GM12878 (cell line): ENCODE results near the gene FALEC. TPM values are rescaled to one million over a fixed set of nuclear protein-coding genes. Genes with fewer than 3 reads are reported as not detected.

ENCODE experiments used
- ATAC-seq: fragments of 200-7000 bp; cut with Tn5 transposase; 3 replicates; pipeline ENCODE4 v1.9.1; 2020; ENCODE audit warnings: mild to moderate bottlenecking, moderate library complexity
- BruUV-seq: library from RNA; stranded (reverse); fragments of 400-500 nt; replicated peaks from 2 replicates; lab custom pipeline; 2021; lab: Mats Ljungman, UMichigan
- CTCF ChIA-PET: fragments of 300-600 bp; sonication (Branson Sonifier 250); formaldehyde crosslinking; extraction: SDS; loops from one replicate; lab custom pipeline; 2021; ENCODE audit warnings: inconsistent platforms; lab: Yijun Ruan, JAX
- POLR2A ChIA-PET: fragments of 350-600 bp; formaldehyde crosslinking; extraction: SDS; loops from one replicate; lab custom pipeline; 2021; ENCODE audit warnings: inconsistent platforms; lab: Charles Lee
- RAD21 ChIA-PET: fragments of 300-600 bp; sonication (Branson Sonifier 250); formaldehyde crosslinking; loops from one replicate; lab custom pipeline; 2023; ENCODE audit warnings: antibody characterized with exemption; ENCODE audit not compliant: unreplicated experiment; lab: Charles Lee
- SMC1A ChIA-PET: fragments of 300-600 bp; sonication (Branson Sonifier 250); formaldehyde crosslinking; loops from one replicate; lab custom pipeline; 2023; ENCODE audit not compliant: unreplicated experiment, uncharacterized antibody; lab: Charles Lee
- DNase-seq: peaks from one replicate; pipeline ENCODE4 v3.0.0-alpha.2; 2011; ENCODE audit warnings: low read depth, low spot score
- FAIRE-seq: peaks from 3 replicates; lab custom pipeline; 2011; peaks lifted over from hg19 to GRCh38; lab: Jason Lieb, UNC
- H2AFZ ChIP-seq: 2 replicates; pipeline ENCODE4 v1.6.0; 2011; ENCODE audit warnings: low read depth, low read length, control low read depth; ENCODE audit not compliant: control insufficient read depth
- H3K27ac ChIP-seq: 2 replicates; pipeline ENCODE4 v1.5.1; 2011; ENCODE audit warnings: control low read depth; ENCODE audit not compliant: control insufficient read depth, insufficient read depth
- H3K27me3 ChIP-seq, 2 experiments: replicated peaks in 1 of 2; 2 replicates each; pipeline versions ENCODE4 v1.6.0 to v1.6.1; 2011; ENCODE audit warnings: low read length in 1 of 2; ENCODE audit not compliant: control insufficient read depth in 2 of 2, insufficient read depth in 2 of 2
- H3K36me3 ChIP-seq, 2 experiments: 2 replicates each; pipeline ENCODE4 v1.5.1; 2011; ENCODE audit warnings: low read length in 1 of 2; ENCODE audit not compliant: control insufficient read depth in 2 of 2, insufficient read depth in 2 of 2
- H3K4me1 ChIP-seq: 2 replicates; pipeline ENCODE4 v1.6.1; 2011; ENCODE audit warnings: mild to moderate bottlenecking, low read length, moderate library complexity, mixed read lengths; ENCODE audit not compliant: control insufficient read depth, insufficient read depth
- H3K4me2 ChIP-seq: 2 replicates; pipeline ENCODE4 v1.6.0; 2011; ENCODE audit warnings: control low read depth; ENCODE audit not compliant: control insufficient read depth, insufficient read depth
- H3K4me3 ChIP-seq: fragments of 200-600 bp; sonication (generic); 2 replicates; pipeline ENCODE4 v1.5.1; 2016
- H3K79me2 ChIP-seq: 2 replicates; pipeline ENCODE4 v1.6.0; 2011; ENCODE audit warnings: low read length; ENCODE audit not compliant: control insufficient read depth, insufficient read depth
- H3K9ac ChIP-seq: 2 replicates; pipeline ENCODE4 v1.8.0; 2011; ENCODE audit warnings: low read length, control low read depth, mixed read lengths; ENCODE audit not compliant: control insufficient read depth, insufficient read depth
- H3K9me3 ChIP-seq: replicated peaks from 3 replicates; pipeline ENCODE4 v1.5.1; 2011; ENCODE audit warnings: mild to moderate bottlenecking, low read length; ENCODE audit not compliant: control insufficient read depth, insufficient read depth
- H4K20me1 ChIP-seq: 2 replicates; pipeline ENCODE4 v1.6.0; 2011; ENCODE audit not compliant: control insufficient read depth, insufficient read depth
- NR2C2 ChIP-seq: IDR thresholded peaks from 2 replicates; pipeline ENCODE4 v1.6.1; 2011; ENCODE audit warnings: borderline replicate concordance, low read depth; ENCODE audit not compliant: control insufficient read depth, insufficient read length
- WGBS: methylation state at CpG from one replicate; pipeline ENCODE4 v1.1.6; 2016; ENCODE audit warnings: low lambda C conversion rate; ENCODE audit not compliant: insufficient replicate concordance, insufficient coverage; ENCODE audit errors: missing lambda C conversion rate; 5-methylcytosine and 5-hydroxymethylcytosine counted together
- in situ Hi-C: fragments of 300-500 bp; cut with MboI; formaldehyde crosslinking; loops from 9 replicates; pipeline ENCODE4 v1.14.3; 2018; ENCODE audit warnings: mixed read lengths
- intact Hi-C: fragments of 100-400 bp; cut with micrococcal nuclease; formaldehyde crosslinking; loops from one replicate; pipeline ENCODE4 v1.14.2; 2022; ENCODE audit not compliant: unreplicated experiment
- polyA plus RNA-seq, 11 experiments: library from polyadenylated mRNA; depleted of rRNA in 4 of 11; unstranded in 6 of 11; stranded (reverse) in 5 of 11; fragments of >200 nt; fragmentation: Nextera tagmentation in 4 of 11; fragmentation: Illumina TruSeq in 1 of 11; extraction: Ambion mirVana in 4 of 11; extraction: Trizol in 1 of 11; gene quantifications; 1 replicate in 1 of 11; 2 replicates in 10 of 11; pipeline versions ENCODE4 v1.2.1 to v1.2.3, GENCODE V29; 2011 to 2016; ENCODE audit warnings: inconsistent platforms in 2 of 11, missing spikeins in 2 of 11, low read depth in 1 of 11
- total RNA-seq, 4 experiments: library from RNA; depleted of rRNA in 3 of 4; stranded (reverse); fragments of >200 nt in 3 of 4; fragmentation: Illumina TruSeq in 1 of 4; extraction: Trizol in 1 of 4; gene quantifications; 2 replicates each; pipeline versions ENCODE4 v1.2.1 to v1.2.3, GENCODE V29; 2013 to 2021
- TF ChIP-seq, protein P1 (sequence below): fragments of 450-650 bp; IDR thresholded peaks from 2 replicates; pipeline ENCODE4 v1.6.1; 2017; ENCODE audit warnings: mild to moderate bottlenecking, moderate library complexity

The FALEC gene
- total and polyA plus RNA-seq, 10 of the 15 experiments (the other 5 are each of a cell fraction or from before 2014, with no cell fraction given), result 0.21 to 0.71 (median 0.32) TPM; not detected in 3

DNA sequence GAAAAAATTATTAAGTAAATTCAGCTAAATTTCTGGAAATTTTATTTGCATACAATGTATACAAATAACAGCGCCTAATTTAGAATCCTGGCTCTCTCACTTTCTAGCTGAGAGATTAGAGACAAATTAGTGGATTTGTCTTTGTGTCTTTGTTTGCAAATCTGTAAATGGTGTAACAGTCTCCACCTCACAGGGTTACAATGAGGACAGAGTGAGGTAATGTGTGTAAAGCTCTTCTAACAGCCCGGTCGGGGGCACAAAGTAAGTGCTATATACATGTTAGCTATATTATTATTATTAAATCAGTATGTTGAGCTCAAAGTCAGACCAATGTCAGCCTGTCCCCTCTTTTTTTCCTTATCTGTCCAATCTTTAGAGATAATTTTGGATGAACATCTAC, 28.7 kb downstream of the FALEC start:
- H4K20me1 ChIP-seq, result no peaks in the 10 kb centered on the region
- intact Hi-C loops, result no loop called here
- no peak overlapping the region for H3K4me3 ChIP-seq
- H3K9ac ChIP-seq, result no peak overlapping the region
- ATAC-seq (no peak), DNase-seq (no peak), FAIRE-seq (no peak)
- H3K27me3 ChIP-seq, result no peaks in the 10 kb centered on the region
- no peaks in the 10 kb centered on the region for H3K36me3 ChIP-seq
- H3K4me1 ChIP-seq, result peaks cover 3% of the 10 kb centered on the region; the same call in 1 of the 2 replicates
- H3K4me2 ChIP-seq, result no peak overlapping the region
- H3K9me3 ChIP-seq, result no peaks in the 10 kb centered on the region
- H3K27ac ChIP-seq, result no peak overlapping the region
- WGBS, result 88% methylated on average over 3 of the region's 3 CpGs
- TF ChIP-seq, protein P1, sequence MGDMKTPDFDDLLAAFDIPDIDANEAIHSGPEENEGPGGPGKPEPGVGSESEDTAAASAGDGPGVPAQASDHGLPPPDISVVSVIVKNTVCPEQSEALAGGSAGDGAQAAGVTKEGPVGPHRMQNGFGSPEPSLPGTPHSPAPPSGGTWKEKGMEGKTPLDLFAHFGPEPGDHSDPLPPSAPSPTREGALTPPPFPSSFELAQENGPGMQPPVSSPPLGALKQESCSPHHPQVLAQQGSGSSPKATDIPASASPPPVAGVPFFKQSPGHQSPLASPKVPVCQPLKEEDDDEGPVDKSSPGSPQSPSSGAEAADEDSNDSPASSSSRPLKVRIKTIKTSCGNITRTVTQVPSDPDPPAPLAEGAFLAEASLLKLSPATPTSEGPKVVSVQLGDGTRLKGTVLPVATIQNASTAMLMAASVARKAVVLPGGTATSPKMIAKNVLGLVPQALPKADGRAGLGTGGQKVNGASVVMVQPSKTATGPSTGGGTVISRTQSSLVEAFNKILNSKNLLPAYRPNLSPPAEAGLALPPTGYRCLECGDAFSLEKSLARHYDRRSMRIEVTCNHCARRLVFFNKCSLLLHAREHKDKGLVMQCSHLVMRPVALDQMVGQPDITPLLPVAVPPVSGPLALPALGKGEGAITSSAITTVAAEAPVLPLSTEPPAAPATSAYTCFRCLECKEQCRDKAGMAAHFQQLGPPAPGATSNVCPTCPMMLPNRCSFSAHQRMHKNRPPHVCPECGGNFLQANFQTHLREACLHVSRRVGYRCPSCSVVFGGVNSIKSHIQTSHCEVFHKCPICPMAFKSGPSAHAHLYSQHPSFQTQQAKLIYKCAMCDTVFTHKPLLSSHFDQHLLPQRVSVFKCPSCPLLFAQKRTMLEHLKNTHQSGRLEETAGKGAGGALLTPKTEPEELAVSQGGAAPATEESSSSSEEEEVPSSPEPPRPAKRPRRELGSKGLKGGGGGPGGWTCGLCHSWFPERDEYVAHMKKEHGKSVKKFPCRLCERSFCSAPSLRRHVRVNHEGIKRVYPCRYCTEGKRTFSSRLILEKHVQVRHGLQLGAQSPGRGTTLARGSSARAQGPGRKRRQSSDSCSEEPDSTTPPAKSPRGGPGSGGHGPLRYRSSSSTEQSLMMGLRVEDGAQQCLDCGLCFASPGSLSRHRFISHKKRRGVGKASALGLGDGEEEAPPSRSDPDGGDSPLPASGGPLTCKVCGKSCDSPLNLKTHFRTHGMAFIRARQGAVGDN, result no peak
- no peak for TF ChIP-seq NR2C2
- ChIA-PET POLR2A (interaction anchor here (0.6 kb wide), 1 partner anchor 167 kb away, joined by 5 read pairs; no protein-coding TSS in a partner anchor), SMC1A (interaction anchor here (0.7 to 1.0 kb wide), 3 partner anchors 8 to 294 kb away, joined by 3 read pairs; no protein-coding TSS in a partner anchor), RAD21 (interaction anchor here (0.6 to 1.1 kb wide), 2 partner anchors 16 to 43 kb away, joined by 3 to 4 read pairs; no protein-coding TSS in a partner anchor), CTCF (interaction anchor here (4.9 kb wide), 1 partner anchor 12 kb away, joined by 20 read pairs; no protein-coding TSS in a partner anchor)
- in situ Hi-C loops, result no loop called here
- no TSS peak for BruUV-seq
- H2AFZ ChIP-seq, result no peak overlapping the region
- H3K79me2 ChIP-seq, result no peaks in the 10 kb centered on the region
